HepG2 (cell line): ENCODE data around the gene TMEM187. TPM values are rescaled to one million over a fixed set of nuclear protein-coding genes. Genes with fewer than 3 reads are reported as not detected.

Experiments
- ATAC-seq: fragments of 200-7000 bp; cut with Tn5 transposase; 3 replicates; pipeline ENCODE4 v1.9.1; 2020; ENCODE audit warnings: mild to moderate bottlenecking, moderate library complexity
- BruUV-seq: library from RNA; stranded (reverse); fragments of 400-500 nt; replicated peaks from 2 replicates; lab custom pipeline; 2021; lab: Mats Ljungman, UMichigan
- CTCF ChIA-PET: fragments of 300-600 bp; formaldehyde crosslinking; extraction: SDS; loops from one replicate; lab custom pipeline; 2021; ENCODE audit warnings: low total read pairs, inconsistent platforms, low intra/inter-chr PET ratio; lab: Yijun Ruan, JAX
- POLR2A ChIA-PET: fragments of 350-600 bp; sonication (Branson Sonifier 250); formaldehyde crosslinking; loops from one replicate; lab custom pipeline; 2020; ENCODE audit warnings: antibody characterized with exemption, inconsistent platforms; lab: Yijun Ruan, JAX
- DNase-seq: peaks from one replicate; pipeline ENCODE4 v3.0.0-alpha.2; 2015; ENCODE audit warnings: low spot score
- FAIRE-seq: peaks from 3 replicates; lab custom pipeline; 2011; peaks lifted over from hg19 to GRCh38; lab: Jason Lieb, UNC
- H2AFZ ChIP-seq: one replicate; pipeline ENCODE4 v1.6.1; 2011; ENCODE audit warnings: low read length, inconsistent platforms
- H3K27ac ChIP-seq: fragments of 300-600 bp; 3 replicates; pipeline ENCODE4 v1.8.0; 2011; ENCODE audit warnings: mixed run types, mild to moderate bottlenecking, mixed read lengths, low read length, inconsistent platforms; ENCODE audit not compliant: insufficient read depth; ENCODE audit errors: extremely low read length
- H3K27me3 ChIP-seq, 2 experiments: fragments of 200-600 bp in 1 of 2; 2 replicates in 1 of 2; 3 replicates in 1 of 2; pipeline versions ENCODE4 v1.6.0 to v1.8.0; 2011; ENCODE audit warnings: low read length in 2 of 2, mild to moderate bottlenecking in 2 of 2, moderate library complexity in 2 of 2, inconsistent platforms in 1 of 2; ENCODE audit not compliant: insufficient read depth in 2 of 2, control insufficient read depth in 1 of 2
- H3K36me3 ChIP-seq, 2 experiments: fragments of 200-600 bp in 1 of 2; replicated peaks in 1 of 2; 2 replicates in 1 of 2; 3 replicates in 1 of 2; pipeline versions ENCODE4 v1.5.1 to v1.8.0; 2011; ENCODE audit warnings: low read length in 2 of 2, inconsistent platforms in 1 of 2; ENCODE audit not compliant: insufficient read depth in 2 of 2, control insufficient read depth in 1 of 2
- H3K4me1 ChIP-seq: 2 replicates; pipeline ENCODE4 v1.5.1; 2012; ENCODE audit warnings: low read length, inconsistent platforms; ENCODE audit not compliant: insufficient read depth
- H3K4me2 ChIP-seq: 2 replicates; pipeline ENCODE4 v1.6.0; 2011; ENCODE audit warnings: low read depth, low read length, inconsistent platforms
- H3K4me3 ChIP-seq, 3 experiments: fragments of 200-600 bp in 1 of 3; sonication (generic), shearing (Covaris generic) in 1 of 3; replicated peaks in 1 of 3; 2 replicates each; pipeline ENCODE4 v1.5.1; 2011 to 2016; ENCODE audit warnings: low read length in 3 of 3, inconsistent platforms in 2 of 3, low read depth in 2 of 3, mild to moderate bottlenecking in 2 of 3, control low read depth in 1 of 3, mixed read lengths in 1 of 3; ENCODE audit not compliant: insufficient read depth in 1 of 3
- H3K79me2 ChIP-seq: one replicate; pipeline ENCODE4 v1.6.1; 2011; ENCODE audit warnings: low read length, inconsistent platforms; ENCODE audit not compliant: insufficient read depth
- H3K9ac ChIP-seq: 2 replicates; pipeline ENCODE4 v1.6.0; 2011; ENCODE audit warnings: mild to moderate bottlenecking, low read depth, low read length, inconsistent platforms; ENCODE audit not compliant: insufficient read depth
- H3K9me3 ChIP-seq: 2 replicates; pipeline ENCODE4 v1.5.1; 2012; ENCODE audit warnings: mild to moderate bottlenecking, low read length
- H4K20me1 ChIP-seq: 2 replicates; pipeline ENCODE4 v1.6.0; 2011; ENCODE audit warnings: inconsistent platforms, mild to moderate bottlenecking, low read length, moderate library complexity; ENCODE audit not compliant: insufficient read depth
- AGO2 ChIP-seq: fragments of 200-400 bp; formaldehyde crosslinking; optimal IDR thresholded peaks from 2 replicates; pipeline ENCODE3; 2017; ENCODE audit warnings: mild to moderate bottlenecking, low read depth, low read length, moderate library complexity
- MAFF ChIP-seq: IDR thresholded peaks from 2 replicates; pipeline ENCODE4 v1.6.1; 2011; ENCODE audit warnings: low read depth, low read length, improper control_type of control experiment
- MAFK ChIP-seq, 2 experiments: IDR thresholded peaks in 1 of 2; conservative IDR thresholded peaks in 1 of 2; 2 replicates each; pipeline ENCODE4 v1.6.1; 2011; ENCODE audit warnings: improper control_type of control experiment in 2 of 2, low read length in 2 of 2
- RAD51 ChIP-seq: fragments of 450-650 bp; IDR thresholded peaks from 2 replicates; pipeline ENCODE4 v1.6.1; 2016; ENCODE audit warnings: borderline replicate concordance
- RBFOX2 ChIP-seq: fragments of 200-400 bp; formaldehyde crosslinking; IDR thresholded peaks from 2 replicates; pipeline ENCODE4 v1.6.1; 2017; ENCODE audit warnings: low read depth, mild to moderate bottlenecking, low read length
- ZFP62 ChIP-seq: sonication (generic); formaldehyde crosslinking; IDR thresholded peaks from 2 replicates; pipeline ENCODE4 v1.4.0; 2020; ENCODE audit warnings: missing genetic modification reagents
- ZNF569 ChIP-seq: sonication (generic); formaldehyde crosslinking; IDR thresholded peaks from 2 replicates; pipeline ENCODE4 v1.5.0; 2020; ENCODE audit warnings: mild to moderate bottlenecking, missing genetic modification reagents, moderate library complexity, borderline replicate concordance
- ZNF572 ChIP-seq: sonication (generic); formaldehyde crosslinking; IDR thresholded peaks from 2 replicates; pipeline ENCODE4 v1.5.1; 2020; ENCODE audit warnings: mild to moderate bottlenecking, missing genetic modification reagents
- ZNF678 ChIP-seq: sonication (generic); formaldehyde crosslinking; IDR thresholded peaks from 2 replicates; pipeline ENCODE4 v1.4.0; 2020; ENCODE audit warnings: mild to moderate bottlenecking, missing genetic modification reagents
- WGBS: methylation state at CpG from one replicate; pipeline ENCODE4 v1.1.6; 2017; ENCODE audit warnings: low lambda C conversion rate; 5-methylcytosine and 5-hydroxymethylcytosine counted together
- in situ Hi-C: cut with HindIII; loops from 2 replicates; pipeline ENCODE4 v1.10.0; 2017; ENCODE audit warnings: low pct_unique_long_range_greater_than_20kb; ENCODE audit not compliant: extremely low pct_ligation_motif_present
- intact Hi-C: fragments of 100-400 bp; cut with micrococcal nuclease; formaldehyde crosslinking; loops from one replicate; pipeline ENCODE4 v1.10.0; 2022; ENCODE audit not compliant: unreplicated experiment
- polyA plus RNA-seq, 8 experiments: library from polyadenylated mRNA; depleted of rRNA in 3 of 8; stranded (reverse) in 7 of 8; unstranded in 1 of 8; fragments of >200 nt; fragmentation: Illumina TruSeq in 4 of 8; extraction: Trizol in 4 of 8; gene quantifications; 2 replicates each; pipeline versions ENCODE4 v1.2.1 to v1.2.3, GENCODE V29; 2011 to 2016; ENCODE audit warnings: low read depth in 4 of 8, missing spikeins in 1 of 8, mixed read lengths in 1 of 8; ENCODE audit not compliant: insufficient read depth in 1 of 8
- total RNA-seq, 5 experiments: library from RNA; depleted of rRNA; stranded (reverse); fragments of >200 nt; fragmentation: Illumina TruSeq; extraction: Trizol; gene quantifications; 2 replicates each; pipeline ENCODE4 v1.2.3, GENCODE V29; 2016; ENCODE audit warnings: low read depth in 1 of 5

Gene TMEM187
- total and polyA plus RNA-seq, 2 of the 13 experiments (the other 11 are each of a cell fraction or from before 2014, with no cell fraction given) = 2.2 to 6.2 TPM

DNA sequence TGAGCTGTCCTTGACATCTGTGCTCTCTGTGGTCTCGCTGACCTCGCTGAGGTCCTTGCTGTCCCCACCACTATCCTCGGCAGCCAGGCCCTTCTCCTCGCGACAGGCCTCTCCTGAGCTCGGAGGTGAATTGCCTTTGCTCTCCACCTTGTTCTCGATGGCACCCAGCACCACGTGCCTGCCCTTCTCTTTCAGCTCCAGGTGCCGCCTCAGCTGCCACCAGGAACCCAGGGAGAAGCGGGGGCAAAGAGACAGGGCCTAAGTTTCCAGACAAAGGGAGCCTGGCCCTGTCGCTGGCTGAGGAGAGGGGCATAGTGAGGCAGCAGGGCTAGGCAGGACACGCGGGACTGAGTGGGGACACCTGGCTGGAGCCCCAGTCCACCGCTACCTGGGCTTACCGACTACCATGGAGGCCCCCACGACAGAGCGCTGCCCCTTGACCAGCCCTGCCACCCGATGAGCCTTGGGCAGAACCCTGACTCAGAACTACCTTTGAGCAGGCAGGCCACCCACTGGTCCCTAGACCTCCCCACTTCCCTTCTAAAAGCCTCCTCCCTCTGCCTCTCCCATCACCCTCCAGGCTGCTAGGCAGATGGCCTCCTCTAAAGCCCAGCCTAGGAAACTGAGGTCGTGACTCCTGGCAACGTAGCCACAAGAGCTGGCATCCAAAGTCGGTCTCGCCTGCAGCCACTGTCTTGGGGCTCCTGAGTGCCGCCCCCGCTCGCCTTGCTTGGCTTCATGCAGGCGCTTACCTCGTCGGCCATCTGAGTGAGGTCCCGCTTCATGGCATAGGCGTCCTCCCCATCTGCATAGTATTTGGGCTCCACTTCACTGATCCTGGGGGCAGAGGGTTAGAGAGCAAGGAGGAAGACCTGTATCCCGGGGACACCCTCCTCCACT lies 42.3 kb upstream of the TMEM187 start:
- DNase-seq (no peak), ATAC-seq (no peak), FAIRE-seq (no peak)
- in situ Hi-C loops = no loop called here
- POLR2A ChIA-PET = interaction anchor here (4.2 kb wide), 1 partner anchor 17 kb away, joined by 82 read pairs; the partner anchor contains the start of gene RENBP
- CTCF ChIA-PET = no interaction called here
- Histone ChIP-seq H3K9me3 (no peaks in the 10 kb centered on the region), H3K27ac (no peak overlapping the region), H3K4me3 (no peak overlapping the region), H3K9ac (no peak overlapping the region), H2AFZ (no peak overlapping the region), H3K79me2 (peaks cover 9% of the 10 kb centered on the region), H4K20me1 (no peaks in the 10 kb centered on the region), H3K4me2 (no peak overlapping the region), H3K27me3 (no peaks in the 10 kb centered on the region), H3K36me3 (peaks cover 1 to 8% of the 10 kb centered on the region in 2 experiments; a peak in 1 of 5 replicates), H3K4me1 (peaks cover 31% of the 10 kb centered on the region)
- BruUV-seq = no TSS peak
- intact Hi-C loops = no loop called here
- 0 out of 2 replicates have a peak, but pooled peaks have one; percentile 23 for TF ChIP-seq RBFOX2
- TF ChIP-seq ZNF569 = no peak
- TF ChIP-seq RAD51 = no peak
- peak; percentile 26 for TF ChIP-seq AGO2
- TF ChIP-seq ZFP62 (CRISPR knock-in tag) = no peak
- no peak for TF ChIP-seq ZNF678 (CRISPR knock-in tag)
- WGBS = 92% methylated on average over 13 of the region's 31 CpGs

DNA sequence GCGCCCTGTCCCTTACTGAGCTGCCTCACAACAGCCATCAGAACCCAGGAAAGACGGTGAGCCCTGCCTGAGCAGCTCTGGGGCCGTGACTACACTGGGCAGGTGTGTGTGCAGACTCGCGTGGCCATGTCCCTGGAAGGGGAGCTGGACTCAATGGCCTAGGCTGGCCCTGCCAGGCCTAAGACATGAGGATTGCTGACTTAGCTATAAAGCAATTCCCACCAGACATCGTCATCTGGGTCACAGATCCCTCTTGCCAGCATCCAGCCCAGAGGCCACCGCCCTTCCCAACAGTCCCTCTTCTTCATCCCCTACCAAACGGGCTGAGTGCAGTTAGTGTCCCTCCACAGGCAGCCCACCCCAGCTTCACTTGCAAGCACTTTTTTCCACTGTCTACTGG lies 41.4 kb upstream of the TMEM187 start:
- Histone ChIP-seq H3K4me2 (no peak overlapping the region), H3K79me2 (peaks cover 9% of the 10 kb centered on the region), H3K4me3 (no peak overlapping the region), H2AFZ (no peak overlapping the region), H4K20me1 (no peaks in the 10 kb centered on the region), H3K27ac (no peak overlapping the region), H3K27me3 (no peaks in the 10 kb centered on the region), H3K9me3 (no peaks in the 10 kb centered on the region), H3K36me3 (peaks cover 1 to 8% of the 10 kb centered on the region in 2 experiments; a peak in 1 of 5 replicates), H3K4me1 (peaks cover 29% of the 10 kb centered on the region), H3K9ac (no peak overlapping the region)
- DNase-seq (no peak), ATAC-seq (no peak), FAIRE-seq (no peak)
- CTCF ChIA-PET = no interaction called here
- in situ Hi-C loops (no loop called here), intact Hi-C loops (no loop called here)
- POLR2A ChIA-PET = no interaction called here
- WGBS = 93% methylated on average over 4 of the region's 8 CpGs
- peak; percentile 60 to 75; a peak in 3 of 4 replicates for TF ChIP-seq MAFK (conservative IDR thresholded peaks at IDR 0.05 in 1 of 2, IDR thresholded peaks at IDR 0.05 in 1 of 2; ENCODE audit: low read length in 2 of 2)
- TF ChIP-seq ZNF572 = no peak
- peak; percentile 63 for TF ChIP-seq MAFF
- no TSS peak for BruUV-seq
